Embryonic facial prominence (tissue), 1 donor: ENCODE measurements around the gene IL21.

Experiments used
- DNase-seq: peaks from one replicate; pipeline ENCODE4 v3.0.0-alpha.2; 2016; ENCODE audit errors: extremely low spot score

The IL21 gene

DNA sequence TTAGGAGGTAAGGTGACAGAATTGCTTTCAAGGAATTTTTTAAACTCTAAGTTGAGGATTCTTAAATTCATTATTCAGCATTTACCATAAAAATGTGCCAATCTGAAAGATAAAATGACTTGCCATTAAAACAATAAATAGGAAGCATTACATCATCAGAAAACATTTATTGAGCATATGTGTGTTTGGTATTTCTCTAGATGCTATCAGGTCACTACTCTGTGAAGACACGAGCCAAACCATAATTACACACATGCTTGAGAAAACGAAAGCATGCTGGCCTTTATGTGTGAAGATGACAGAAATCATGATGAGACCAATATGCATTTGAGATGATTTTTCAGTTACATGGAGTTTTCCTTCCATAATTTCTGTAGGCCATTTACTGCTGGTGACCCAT, 12.3 kb upstream of the IL21 start:
- DNase-seq = no peak

DNA sequence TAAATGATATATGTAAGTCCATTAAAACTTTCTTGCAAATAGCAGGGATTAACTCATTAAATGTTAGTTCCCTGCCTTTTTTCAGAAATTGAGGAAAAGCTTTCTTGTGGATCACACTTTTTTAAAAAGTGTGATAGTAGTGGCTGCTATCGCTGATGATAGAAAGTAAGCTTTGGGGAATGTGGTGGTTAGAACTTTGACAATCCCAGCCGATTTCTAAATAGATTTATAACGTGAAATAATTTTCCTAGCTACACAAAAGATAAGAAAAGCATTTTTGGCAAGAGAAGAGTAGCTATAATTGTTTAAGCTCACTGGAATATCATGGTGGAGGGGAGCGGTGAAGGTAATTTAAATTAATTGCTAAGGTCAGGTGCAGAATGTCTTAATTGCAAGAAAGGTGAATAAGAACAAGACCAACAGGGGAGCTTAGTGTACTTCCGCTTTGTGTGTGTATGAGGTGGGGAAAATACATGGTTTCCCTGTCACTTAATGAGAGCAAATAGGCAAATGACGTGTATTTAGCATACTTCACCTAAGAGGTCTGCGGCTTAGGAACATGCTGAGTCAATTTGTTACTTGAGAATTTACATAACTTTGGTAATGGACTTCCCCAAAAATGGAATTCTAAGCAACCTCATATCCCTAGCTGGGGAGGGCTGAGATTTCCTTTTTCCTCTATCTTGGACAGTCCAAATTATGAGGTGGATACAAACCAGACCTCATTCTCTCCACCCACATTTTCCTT, 11.7 kb upstream of the IL21 start:
- no peak for DNase-seq

DNA sequence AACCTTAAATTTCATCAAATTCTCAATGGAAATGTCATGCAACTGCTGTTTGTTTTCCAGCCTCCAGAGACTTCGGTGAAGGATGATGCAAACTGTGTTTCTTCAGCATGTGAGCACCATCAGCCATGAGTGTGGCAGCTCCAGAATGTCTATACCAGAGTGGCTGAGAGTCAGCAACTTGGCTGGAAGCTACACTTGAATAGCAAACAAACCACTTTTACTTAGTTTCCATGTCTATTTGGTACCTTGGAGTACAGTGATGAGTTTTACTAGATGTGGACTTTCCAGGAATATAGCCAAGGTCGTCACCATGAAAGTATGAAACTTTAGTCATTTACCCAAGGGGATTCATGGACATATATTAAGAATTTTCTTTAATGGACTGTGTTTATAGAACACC, 4.3 kb upstream of the IL21 start:
- no peak for DNase-seq

DNA sequence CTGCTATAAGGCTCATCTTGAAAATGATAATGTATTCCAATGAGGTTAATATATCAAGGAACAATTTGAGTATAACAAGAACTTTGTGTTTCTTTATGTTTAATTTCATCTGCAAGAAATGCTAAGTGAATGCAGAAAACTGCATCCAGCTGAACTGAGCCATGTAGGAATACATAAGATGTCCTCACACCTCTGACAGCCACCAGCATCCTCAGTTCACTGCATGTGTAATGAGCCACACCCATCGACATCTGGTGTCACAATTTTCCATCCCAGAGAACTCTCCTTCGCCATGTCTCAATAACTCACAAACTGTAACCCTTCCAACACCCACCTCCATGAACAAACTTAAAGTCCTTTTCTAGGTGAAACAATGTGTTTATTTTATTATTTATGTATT, 3.3 kb upstream of the IL21 start:
- no peak for DNase-seq

DNA sequence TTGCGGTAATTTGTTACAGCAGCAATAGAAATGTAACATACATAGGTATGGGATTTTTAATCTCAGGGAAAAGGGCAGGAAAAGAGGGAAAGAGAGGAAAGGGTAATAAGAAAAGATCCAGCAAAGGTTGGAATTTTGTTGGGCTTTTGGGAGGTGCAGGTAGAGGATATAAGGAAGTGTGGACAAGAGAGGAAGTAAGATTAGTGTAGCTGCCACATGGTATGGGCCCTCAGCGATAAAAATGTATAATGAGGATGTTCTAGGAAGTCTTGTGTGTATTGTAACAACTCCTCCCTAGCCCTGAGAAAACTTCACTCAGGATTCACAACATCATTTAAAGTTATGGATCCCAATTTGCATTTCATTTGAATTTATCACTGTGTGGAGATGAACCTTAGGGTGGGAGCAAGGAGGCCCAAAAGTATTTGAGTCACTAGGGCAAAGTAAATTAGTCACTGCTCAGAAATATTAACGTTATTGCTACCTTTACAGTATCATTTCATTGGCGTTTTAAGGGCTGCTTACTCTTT, 2.8 kb upstream of the IL21 start:
- DNase-seq = no peak

DNA sequence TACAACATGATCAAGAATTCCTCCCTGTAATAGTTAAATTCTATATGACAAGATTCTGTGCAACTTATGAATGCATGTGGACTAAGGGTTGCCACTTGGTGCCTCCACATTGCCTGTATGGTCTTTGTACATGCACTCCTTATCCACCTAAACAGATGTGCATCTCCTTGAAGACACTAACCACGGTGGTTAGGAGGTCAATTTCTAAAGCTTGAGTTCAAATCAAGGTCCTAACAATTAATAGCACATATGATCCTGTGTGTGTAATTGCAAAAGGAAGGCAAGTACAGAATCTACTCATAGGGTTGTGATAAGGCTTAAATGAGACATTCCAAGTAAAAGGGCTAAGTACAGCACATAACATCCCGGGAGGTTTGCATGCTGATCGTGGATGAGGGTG, 1.5 kb upstream of the IL21 start:
- DNase-seq = no peak

DNA sequence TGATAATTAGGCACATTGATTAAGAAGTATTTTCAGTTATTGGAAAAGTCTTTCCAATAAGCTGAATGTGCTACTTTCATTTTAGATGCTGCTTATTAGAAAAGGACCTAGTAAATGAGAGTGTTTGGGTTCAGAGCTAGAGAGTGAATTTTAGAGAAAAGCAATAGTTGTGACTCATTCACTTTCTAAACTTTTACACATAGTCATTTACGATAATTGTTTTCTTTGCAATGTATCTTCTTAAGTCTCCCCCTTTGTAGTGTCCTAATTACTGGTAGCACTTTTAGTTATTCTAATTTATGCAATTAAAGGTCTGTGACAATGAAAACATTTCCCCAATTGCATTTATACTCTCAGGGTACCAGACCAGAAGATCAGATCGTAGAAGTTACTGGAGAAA, 1.3 kb downstream of the IL21 start:
- DNase-seq = no peak

DNA sequence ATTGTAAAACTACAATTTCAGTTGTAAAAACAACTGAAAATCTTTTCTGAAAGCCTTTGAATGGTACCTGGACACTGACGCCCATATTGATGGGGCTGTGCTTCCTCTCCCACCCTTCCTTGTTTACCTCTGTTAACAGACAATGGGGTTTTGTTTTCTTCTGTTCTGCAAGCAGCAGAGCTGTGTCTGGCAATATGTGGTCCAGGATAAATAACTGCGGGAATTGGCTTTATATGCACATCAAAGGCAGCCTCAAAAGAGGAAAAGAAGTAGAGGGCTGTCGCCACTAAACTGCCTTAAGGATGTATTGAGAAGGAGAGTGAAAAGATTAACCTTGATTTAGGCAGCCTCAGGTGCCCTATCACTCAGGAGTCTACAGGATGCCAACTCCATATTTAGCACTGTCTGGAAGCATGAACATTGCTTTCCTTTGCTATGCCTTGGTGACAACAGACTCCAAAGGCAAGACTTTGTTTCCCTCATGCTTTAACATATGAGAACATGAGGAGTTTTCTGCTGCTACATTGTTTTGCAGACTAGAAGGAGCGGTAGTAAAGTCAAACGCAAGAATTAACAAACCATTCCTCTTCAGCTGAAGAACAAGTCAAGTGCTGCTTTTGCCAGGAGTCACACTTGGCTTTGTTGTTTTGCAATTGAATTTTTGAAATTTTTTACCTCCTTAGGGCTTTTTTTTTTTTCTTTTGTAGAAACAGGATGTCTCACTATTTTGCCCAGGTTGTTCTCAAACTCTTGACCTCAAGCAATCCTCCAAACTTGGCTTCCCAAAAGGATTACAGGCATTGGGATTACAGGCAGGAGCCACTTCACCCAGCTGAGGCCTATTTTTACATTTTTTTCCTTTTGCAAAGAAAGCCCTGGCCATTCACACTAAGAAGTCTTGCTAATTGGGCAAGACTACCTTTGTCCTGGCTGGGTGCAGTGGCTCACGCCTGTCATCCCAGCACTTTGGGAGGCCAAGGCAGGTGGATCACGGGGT, 3.0 kb downstream of the IL21 start:
- no peak for DNase-seq

DNA sequence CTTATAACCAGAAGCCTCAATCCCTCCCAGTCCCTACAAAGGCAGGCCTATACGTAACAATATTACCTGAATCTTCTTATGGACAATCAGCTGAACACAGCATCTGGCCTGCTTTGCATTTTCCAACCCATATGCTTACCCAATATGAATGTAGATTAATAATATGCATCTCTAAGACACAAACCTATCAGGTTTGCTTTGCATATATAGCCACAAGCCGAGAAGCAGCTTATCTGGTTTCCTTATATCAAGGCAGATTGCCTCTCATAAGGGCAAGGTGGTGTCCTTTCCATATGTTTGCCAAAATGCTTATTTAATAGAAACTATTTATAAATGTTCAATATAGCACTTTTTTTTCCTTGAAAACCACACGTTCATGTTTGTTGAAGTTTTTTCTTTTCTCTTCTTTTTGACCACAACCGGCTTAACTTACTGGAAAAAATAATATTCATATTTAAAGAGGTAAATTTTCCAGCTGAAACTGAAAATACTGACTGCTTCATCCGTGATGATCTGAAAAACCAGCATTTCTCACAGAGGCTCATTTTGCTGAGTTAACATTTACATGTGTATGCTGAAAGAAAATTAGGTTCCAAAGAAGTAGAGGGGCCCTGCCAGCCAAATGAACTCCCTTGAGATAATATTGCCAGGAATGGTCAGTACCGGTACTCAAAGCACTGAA, 3.8 kb downstream of the IL21 start:
- no peak for DNase-seq

DNA sequence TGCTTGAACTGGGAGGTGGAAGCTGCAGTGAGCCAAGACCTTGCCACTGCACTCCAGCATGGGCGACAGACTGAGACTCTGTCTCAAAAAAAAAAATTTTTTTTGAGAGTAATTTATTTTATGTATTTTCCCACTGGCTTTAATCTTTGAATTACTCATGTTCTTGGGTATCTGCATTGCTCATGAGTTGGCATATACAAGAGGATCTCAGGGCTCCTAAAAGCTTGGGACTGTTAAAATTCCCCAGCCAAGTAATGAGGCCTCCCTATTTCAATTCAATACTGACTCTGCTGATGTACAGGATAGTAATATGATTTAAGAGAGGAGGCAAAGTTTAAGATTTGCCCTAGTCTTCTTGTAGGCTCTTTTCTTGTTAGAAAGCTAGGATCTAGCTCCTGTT, 6.2 kb downstream of the IL21 start:
- DNase-seq = no peak

DNA sequence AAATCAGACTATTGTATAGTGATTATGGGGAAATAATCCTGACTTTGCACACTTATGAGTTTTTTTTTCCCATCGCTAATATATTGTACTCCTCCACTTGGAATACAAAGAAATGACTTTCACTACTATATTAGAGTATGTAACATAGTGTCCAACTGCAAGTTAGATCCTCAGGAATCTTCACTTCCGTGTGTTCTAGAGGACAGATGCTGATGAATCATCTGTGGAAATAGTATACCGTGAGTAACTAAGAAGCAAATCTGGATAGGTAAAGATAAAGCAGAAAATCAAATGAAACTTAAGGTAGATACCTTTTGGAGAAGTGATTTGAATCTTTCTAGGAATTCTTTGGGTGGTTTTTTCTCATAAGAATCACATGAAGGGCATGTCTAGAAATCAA, 8.3 kb downstream of the IL21 start:
- DNase-seq = no peak

DNA sequence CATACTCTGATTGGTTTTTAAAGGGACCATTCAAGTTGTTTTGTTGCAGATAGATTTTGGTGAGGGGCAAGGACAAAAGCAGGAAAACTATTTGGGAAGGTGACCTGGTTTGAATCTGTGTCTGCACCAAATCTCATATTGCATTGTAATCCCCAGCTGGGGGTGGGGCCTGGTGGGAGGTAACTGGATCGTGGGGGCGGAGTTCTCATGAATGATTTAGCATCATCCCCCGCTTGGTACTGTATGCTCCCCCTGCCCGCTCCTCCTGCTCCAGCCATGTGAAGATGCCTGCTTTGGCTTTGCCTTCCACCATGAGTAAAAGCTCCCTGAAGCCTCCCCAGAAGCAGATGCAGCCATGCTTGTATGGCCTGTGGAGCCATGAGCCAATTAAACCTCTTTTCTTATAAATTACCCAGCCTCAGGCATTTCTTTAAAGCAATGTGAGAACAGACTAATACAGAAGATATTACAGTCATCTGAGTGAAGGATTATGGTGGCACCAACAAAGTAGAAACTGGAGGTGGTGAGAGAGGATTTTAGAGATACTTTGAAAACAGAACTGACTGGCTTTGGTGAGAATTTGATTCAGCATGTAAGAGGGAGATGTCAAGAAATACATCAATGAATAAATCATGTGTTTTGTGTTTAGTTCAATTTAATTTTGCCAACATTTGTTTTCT, 14.4 kb downstream of the IL21 start:
- no peak for DNase-seq

DNA sequence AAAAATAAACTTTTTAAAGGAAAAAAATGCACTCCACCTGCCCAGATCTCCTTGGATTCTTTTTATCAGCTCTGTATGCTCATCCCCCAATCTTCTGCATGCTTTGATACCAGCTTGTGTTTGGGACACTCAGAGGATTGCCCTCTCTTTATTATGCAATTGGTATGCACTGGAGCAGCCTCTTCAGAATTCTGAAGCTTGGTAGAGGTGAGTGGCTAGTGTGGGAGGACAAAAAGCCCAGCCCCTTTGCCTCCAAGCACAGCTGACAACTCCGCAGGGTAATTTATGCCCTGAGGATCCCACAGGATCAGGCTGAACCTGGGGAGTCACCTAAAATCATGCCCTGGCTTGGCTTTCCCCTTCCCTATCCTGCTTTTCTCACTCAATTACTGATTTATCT, 16.7 kb downstream of the IL21 start:
- DNase-seq = no peak

DNA sequence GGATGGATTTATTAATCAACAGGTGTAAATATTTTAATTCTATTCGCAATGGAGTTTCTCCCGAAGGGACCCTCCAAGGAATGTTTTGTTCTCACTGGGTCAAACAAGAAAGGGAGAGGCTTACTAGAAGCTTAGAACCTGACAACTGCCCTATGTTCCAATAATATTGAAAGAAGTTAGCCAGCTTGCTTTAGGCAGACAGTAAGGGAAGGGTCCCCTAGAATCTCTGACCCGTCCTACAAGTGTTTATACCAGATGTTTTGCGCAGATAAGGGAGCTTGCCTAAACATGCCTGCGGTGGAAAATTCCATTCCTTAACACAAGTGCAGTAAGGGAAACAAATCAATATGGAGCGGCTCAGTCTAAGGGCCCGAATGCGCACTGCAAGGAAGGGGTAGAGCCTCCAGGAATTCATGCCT, 17.7 kb downstream of the IL21 start:
- DNase-seq = no peak

DNA sequence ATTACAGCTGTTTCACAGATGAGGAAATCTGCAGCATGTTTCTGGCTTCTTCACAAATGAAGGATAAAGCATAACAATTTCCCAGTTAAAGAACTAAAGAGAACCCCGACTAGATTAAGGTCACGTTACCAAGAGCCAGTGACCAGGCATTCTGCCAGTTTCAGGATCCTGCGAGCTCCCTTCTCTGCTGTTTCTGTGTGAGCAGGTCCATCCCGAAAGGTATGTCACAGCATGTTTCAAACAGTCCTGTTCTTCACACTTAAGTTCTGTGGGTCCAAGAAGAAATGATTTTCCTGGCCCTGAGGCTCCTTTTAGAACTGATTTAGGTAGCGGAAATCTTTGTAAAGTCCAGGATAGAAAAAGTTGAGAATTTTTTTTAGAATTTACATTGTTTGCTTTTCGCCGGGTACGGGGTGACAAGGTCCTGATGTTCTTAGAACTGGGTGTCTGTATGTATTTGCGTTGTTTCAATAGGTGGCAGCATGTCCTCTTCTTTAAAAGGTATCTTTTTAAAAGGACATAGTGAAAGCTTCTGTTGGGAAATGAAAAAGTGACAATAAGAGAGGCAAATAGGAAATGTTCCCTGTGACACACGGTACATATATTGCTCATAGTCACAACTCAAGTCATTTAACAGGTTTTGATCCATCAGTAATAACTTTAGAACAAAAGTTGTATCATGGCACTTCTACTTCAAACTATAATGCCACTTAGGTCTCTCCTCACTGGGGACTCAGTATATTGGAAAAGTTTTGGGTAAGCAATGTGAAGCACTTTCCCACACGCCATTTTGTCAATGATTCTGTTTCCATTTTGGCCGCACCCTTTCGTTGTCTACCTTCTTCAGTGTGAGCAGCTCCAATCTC, 18.4 kb downstream of the IL21 start:
- DNase-seq = no peak

DNA sequence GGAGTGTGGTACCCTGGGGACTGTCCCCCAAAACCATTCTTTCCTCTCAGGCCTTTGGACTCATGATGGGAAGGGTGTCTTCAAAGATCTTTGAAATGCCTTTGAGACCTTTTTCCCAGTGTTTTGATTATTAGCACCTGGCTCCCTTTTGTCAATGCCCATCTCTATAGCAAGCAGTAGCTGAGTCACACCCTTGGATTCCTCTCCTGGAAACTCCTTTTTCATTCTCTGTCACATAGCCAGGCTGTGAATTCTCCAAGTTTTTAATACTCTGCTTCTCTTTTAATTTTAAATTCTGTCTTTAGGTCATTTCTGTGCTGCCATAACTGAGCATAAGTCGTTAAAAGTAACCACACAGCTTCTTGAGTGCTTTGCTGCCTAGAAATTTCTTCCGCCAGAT, 29.7 kb downstream of the IL21 start:
- DNase-seq = no peak

DNA sequence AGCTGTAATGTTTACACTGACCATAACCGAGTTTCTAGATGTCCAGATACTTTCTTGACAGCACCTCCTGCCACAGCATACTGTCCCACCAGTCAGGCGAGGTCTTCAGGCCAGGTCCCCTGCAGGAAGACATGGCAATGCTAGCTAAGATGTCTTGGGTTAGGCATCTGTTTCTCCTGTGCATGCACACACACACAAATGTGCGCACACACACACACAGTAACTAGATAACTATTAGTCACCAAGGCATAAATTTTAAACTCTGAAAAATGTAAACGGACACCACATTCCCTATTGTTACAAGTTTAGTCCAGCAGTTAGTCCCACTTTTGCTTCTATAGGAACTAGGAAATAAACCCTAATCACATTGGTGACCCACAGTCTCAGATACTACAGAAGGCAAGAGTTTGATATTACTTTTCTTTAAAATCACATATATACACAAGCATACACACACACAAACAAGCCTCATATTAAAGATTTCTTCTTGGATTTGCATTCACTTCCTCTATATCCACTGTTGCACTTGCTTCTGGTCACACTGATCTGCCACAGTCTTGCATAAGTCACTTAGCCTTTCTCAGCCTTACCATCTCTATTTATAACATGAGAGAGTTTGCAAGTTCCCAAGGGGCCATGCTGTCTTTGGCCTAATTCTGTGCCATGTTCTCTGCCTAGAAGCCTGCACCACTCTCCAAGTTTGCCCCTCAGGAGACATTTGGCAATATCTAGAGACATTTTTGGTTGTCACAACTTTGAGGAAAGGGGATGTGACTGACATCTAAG, 32.2 kb downstream of the IL21 start:
- no peak for DNase-seq

DNA sequence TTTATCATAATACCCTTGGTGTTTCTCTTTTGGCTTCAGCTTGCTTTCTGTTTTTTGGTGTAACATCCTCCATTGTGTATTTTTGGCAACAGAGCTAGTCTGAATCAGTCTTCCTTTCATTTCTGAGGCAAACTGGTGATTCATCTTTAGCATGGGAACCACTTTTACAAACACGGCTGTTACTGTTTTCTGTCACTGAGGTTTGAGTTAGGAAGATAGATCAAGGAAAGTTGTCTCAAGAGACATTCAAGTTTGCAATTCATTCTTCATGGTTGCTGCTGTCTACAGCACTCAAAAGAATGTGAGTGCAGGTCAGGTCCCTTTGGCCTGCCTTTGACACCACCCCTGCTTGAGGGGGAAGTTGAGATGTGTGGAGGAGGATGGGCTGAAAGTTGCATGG, 36.3 kb downstream of the IL21 start:
- DNase-seq = no peak

DNA sequence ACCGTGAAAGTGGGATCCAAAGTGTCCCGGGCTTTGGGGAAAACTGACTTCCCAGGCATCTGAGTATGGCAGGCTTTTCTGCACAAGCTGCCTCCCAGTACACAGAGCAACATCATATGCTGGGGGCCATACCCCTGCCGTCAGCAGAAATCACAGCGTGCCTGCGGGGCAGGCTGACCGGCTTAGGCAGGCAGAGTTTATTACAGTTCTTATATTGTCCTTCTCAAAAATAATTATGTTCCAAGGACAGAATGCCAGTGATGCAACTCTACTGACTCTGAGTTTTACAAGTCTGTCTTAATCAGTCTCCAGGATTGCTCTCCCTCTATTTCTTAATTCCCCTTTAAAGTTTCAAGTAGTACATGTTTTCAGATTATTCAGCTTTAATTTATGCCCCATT, 37.0 kb downstream of the IL21 start:
- DNase-seq = no peak
